IMR-90 (cell line): ENCODE data around the gene KIF18B. TPM values are rescaled to one million over a fixed set of nuclear protein-coding genes. Genes with fewer than 3 reads are reported as not detected.

ENCODE experiments used
- ATAC-seq: fragments of 200-7000 bp; cut with Tn5 transposase; 2 replicates; pipeline ENCODE4 v1.9.1; 2020; ENCODE audit warnings: low read depth, mild to moderate bottlenecking, moderate library complexity
- BruUV-seq: library from RNA; stranded (reverse); fragments of 400-500 nt; replicated peaks from 2 replicates; lab custom pipeline; 2021; lab: Mats Ljungman, UMichigan
- CTCF ChIA-PET: fragments of 300-600 bp; formaldehyde crosslinking; extraction: SDS; loops from one replicate; lab custom pipeline; 2021; ENCODE audit warnings: antibody characterized with exemption; lab: Yijun Ruan, JAX
- POLR2A ChIA-PET: fragments of 300-600 bp; sonication (Branson Sonifier 250); formaldehyde crosslinking; loops from one replicate; lab custom pipeline; 2022; ENCODE audit warnings: antibody characterized with exemption; ENCODE audit not compliant: unreplicated experiment; lab: Charles Lee
- DNase-seq: peaks from one replicate; pipeline ENCODE4 v3.0.0; 2013
- H2AFZ ChIP-seq: replicated peaks from 2 replicates; pipeline ENCODE3; 2013; ENCODE audit warnings: low read length, mild to moderate bottlenecking; ENCODE audit not compliant: poor library complexity
- H2AK5ac ChIP-seq: 2 replicates; pipeline ENCODE4 v1.6.1; 2013; ENCODE audit warnings: low read depth, low read length, inconsistent platforms
- H2AK9ac ChIP-seq: replicated peaks from 2 replicates; pipeline ENCODE3; 2013; ENCODE audit warnings: mild to moderate bottlenecking, low read depth, low read length, moderate library complexity; ENCODE audit not compliant: poor library complexity
- H2BK120ac ChIP-seq: 2 replicates; pipeline ENCODE4 v1.6.1; 2013; ENCODE audit warnings: low read depth, low read length, inconsistent platforms
- H2BK15ac ChIP-seq: 3 replicates; pipeline ENCODE4 v1.6.1; 2013; ENCODE audit warnings: low read depth, low read length, inconsistent platforms
- H2BK20ac ChIP-seq: 2 replicates; pipeline ENCODE4 v1.6.1; 2013; ENCODE audit warnings: low read depth, mild to moderate bottlenecking, inconsistent platforms, low read length, moderate library complexity
- H2BK5ac ChIP-seq: 2 replicates; pipeline ENCODE4 v1.6.1; 2013; ENCODE audit warnings: mild to moderate bottlenecking, low read depth, low read length, inconsistent platforms; ENCODE audit not compliant: poor library complexity, severe bottlenecking
- H3K14ac ChIP-seq: replicated peaks from 2 replicates; pipeline ENCODE4 v1.6.1; 2013; ENCODE audit warnings: low read depth, low read length, inconsistent platforms
- H3K18ac ChIP-seq: 2 replicates; pipeline ENCODE4 v1.6.1; 2013; ENCODE audit warnings: low read depth, low read length, control low read depth
- H3K23ac ChIP-seq: 2 replicates; pipeline ENCODE4 v1.6.1; 2013; ENCODE audit warnings: low read depth, low read length, inconsistent platforms
- H3K27ac ChIP-seq: 2 replicates; pipeline ENCODE4 v1.5.1; 2013; ENCODE audit warnings: mild to moderate bottlenecking, control low read depth, low read length; ENCODE audit not compliant: insufficient read depth
- H3K27me3 ChIP-seq: 2 replicates; pipeline ENCODE4 v1.6.1; 2013; ENCODE audit warnings: low read length; ENCODE audit not compliant: control insufficient read depth, insufficient read depth
- H3K36me3 ChIP-seq: 2 replicates; pipeline ENCODE4 v1.6.1; 2013; ENCODE audit warnings: low read length, mixed read lengths; ENCODE audit not compliant: control insufficient read depth, insufficient read depth
- H3K4ac ChIP-seq: 2 replicates; pipeline ENCODE4 v1.6.1; 2013; ENCODE audit warnings: low read depth, low read length, inconsistent platforms
- H3K4me1 ChIP-seq: 2 replicates; pipeline ENCODE4 v1.6.1; 2013; ENCODE audit warnings: low read length, mixed read lengths; ENCODE audit not compliant: control insufficient read depth, insufficient read depth
- H3K4me2 ChIP-seq: 2 replicates; pipeline ENCODE4 v1.6.1; 2013; ENCODE audit warnings: low read depth, mild to moderate bottlenecking, control low read depth, low read length, moderate library complexity
- H3K4me3 ChIP-seq: 2 replicates; pipeline ENCODE4 v1.5.1; 2013; ENCODE audit warnings: low read depth, mild to moderate bottlenecking, control low read depth, low read length, moderate library complexity; ENCODE audit not compliant: insufficient read depth
- H3K56ac ChIP-seq: 2 replicates; pipeline ENCODE4 v1.6.1; 2013; ENCODE audit warnings: low read length, inconsistent platforms; ENCODE audit not compliant: insufficient read depth; ENCODE audit errors: extremely low read depth
- H3K79me1 ChIP-seq, 2 experiments: 2 replicates each; pipeline ENCODE4 v1.6.1; 2013; ENCODE audit warnings: low read length in 2 of 2, inconsistent platforms in 1 of 2, low read depth in 1 of 2
- H3K9ac ChIP-seq: 2 replicates; pipeline ENCODE4 v1.6.1; 2013; ENCODE audit warnings: low read depth, low read length, control low read depth
- H3K9me1 ChIP-seq: 2 replicates; pipeline ENCODE4 v1.6.1; 2013; ENCODE audit warnings: low read length, inconsistent platforms; ENCODE audit not compliant: insufficient read depth
- H3K9me3 ChIP-seq: 2 replicates; pipeline ENCODE4 v1.6.1; 2013; ENCODE audit warnings: low read length; ENCODE audit not compliant: control insufficient read depth, insufficient read depth
- H4K20me1 ChIP-seq: 2 replicates; pipeline ENCODE4 v1.6.1; 2013; ENCODE audit warnings: low read length, inconsistent platforms; ENCODE audit not compliant: insufficient read depth
- H4K5ac ChIP-seq: 2 replicates; pipeline ENCODE4 v1.6.1; 2013; ENCODE audit warnings: mild to moderate bottlenecking, low read depth, low read length, control low read depth
- H4K8ac ChIP-seq, 2 experiments: 2 replicates each; pipeline ENCODE4 v1.6.1; 2013; ENCODE audit warnings: low read depth in 2 of 2, low read length in 2 of 2, control low read depth in 1 of 2, inconsistent platforms in 1 of 2
- H4K91ac ChIP-seq: 2 replicates; pipeline ENCODE4 v1.6.1; 2013; ENCODE audit warnings: low read depth, low read length, inconsistent platforms; ENCODE audit not compliant: insufficient read depth
- BHLHE40 ChIP-seq: fragments of 150-350 bp; IDR thresholded peaks from 2 replicates; pipeline ENCODE4 v1.6.1; 2016; ENCODE audit warnings: mild to moderate bottlenecking, low read depth, low read length
- CEBPB ChIP-seq: IDR thresholded peaks from 2 replicates; pipeline ENCODE4 v1.6.1; 2012; ENCODE audit warnings: low read depth, low read length, improper control_type of control experiment
- CHD1 ChIP-seq: IDR thresholded peaks from 2 replicates; pipeline ENCODE4 v1.6.1; 2012; ENCODE audit warnings: low read depth, low read length, improper control_type of control experiment
- FOS ChIP-seq: fragments of 150-350 bp; IDR thresholded peaks from 2 replicates; pipeline ENCODE4 v1.6.1; 2016; ENCODE audit warnings: low read depth, low read length
- MAFK ChIP-seq: IDR thresholded peaks from 2 replicates; pipeline ENCODE4 v1.6.1; 2012; ENCODE audit warnings: low read depth, low read length, improper control_type of control experiment
- MAZ ChIP-seq: IDR thresholded peaks from 2 replicates; pipeline ENCODE4 v1.6.1; 2012; ENCODE audit warnings: low read depth, mild to moderate bottlenecking, low read length, improper control_type of control experiment, moderate library complexity, borderline replicate concordance
- MXI1 ChIP-seq: IDR thresholded peaks from 2 replicates; pipeline ENCODE4 v1.6.1; 2012; ENCODE audit warnings: low read depth, mild to moderate bottlenecking, low read length, moderate library complexity, borderline replicate concordance
- NFE2L2 ChIP-seq: fragments of 150-350 bp; IDR thresholded peaks from 2 replicates; pipeline ENCODE4 v1.6.1; 2016; ENCODE audit warnings: low read depth, mild to moderate bottlenecking, low read length
- POLR2A ChIP-seq: IDR thresholded peaks from 2 replicates; pipeline ENCODE4 v1.6.1; 2012; ENCODE audit warnings: mild to moderate bottlenecking, low read depth, low read length
- RAD21 ChIP-seq: IDR thresholded peaks from 2 replicates; pipeline ENCODE4 v1.6.1; 2012; ENCODE audit warnings: low read length, improper control_type of control experiment
- RCOR1 ChIP-seq: IDR thresholded peaks from 2 replicates; pipeline ENCODE4 v1.6.1; 2012; ENCODE audit warnings: mild to moderate bottlenecking, low read length, improper control_type of control experiment; ENCODE audit not compliant: insufficient replicate concordance
- RFX5 ChIP-seq: IDR thresholded peaks from 2 replicates; pipeline ENCODE4 v1.8.0; 2012; ENCODE audit warnings: low read depth, mild to moderate bottlenecking, low read length, moderate library complexity
- SMC3 ChIP-seq: fragments of 150-350 bp; IDR thresholded peaks from 2 replicates; pipeline ENCODE4 v1.6.1; 2016; ENCODE audit warnings: low read depth, mild to moderate bottlenecking, antibody characterized with exemption, low read length, moderate library complexity
- WGBS, 2 experiments: methylation state at CpG; one replicate each; pipeline versions ENCODE4 v1.1.5 to v1.1.7; 2013; ENCODE audit warnings: missing lambda C conversion rate in 2 of 2; ENCODE audit not compliant: insufficient read length in 1 of 2; ENCODE audit errors: extremely low coverage in 2 of 2; 5-methylcytosine and 5-hydroxymethylcytosine counted together
- dilution Hi-C: fragments of 300-500 bp; cut with HindIII; formaldehyde crosslinking; loops from one replicate; pipeline ENCODE4 v1.14.3; 2018; ENCODE audit warnings: low sequenced_read_pairs; ENCODE audit not compliant: unreplicated experiment
- in situ Hi-C: fragments of 300-500 bp; cut with MboI; formaldehyde crosslinking; loops from 3 replicates; pipeline ENCODE4 v1.14.3; 2019; ENCODE audit warnings: low sequenced_read_pairs, inconsistent platforms, mixed read lengths
- intact Hi-C: fragments of 100-400 bp; cut with micrococcal nuclease; formaldehyde crosslinking; loops from 2 replicates; pipeline ENCODE4 v1.10.0; 2022
- polyA plus RNA-seq, 3 experiments: library from polyadenylated mRNA; depleted of rRNA; stranded (reverse); fragments of >200 nt; gene quantifications; 2 replicates each; pipeline ENCODE4 v1.2.3, GENCODE V29; 2012; ENCODE audit warnings: low replicate concordance in 1 of 3
- total RNA-seq: library from RNA; depleted of rRNA; stranded (reverse); fragments of >200 nt; gene quantifications from 2 replicates; pipeline ENCODE4 v1.2.3, GENCODE V29; 2012
- TF ChIP-seq, protein P1 (sequence below): fragments of 150-350 bp; IDR thresholded peaks from 2 replicates; pipeline ENCODE4 v1.6.1; 2016; ENCODE audit warnings: low read depth, mild to moderate bottlenecking, low read length, moderate library complexity, borderline replicate concordance
- TF ChIP-seq, protein P2 (sequence below): conservative IDR thresholded peaks from 2 replicates; pipeline ENCODE4 v1.5.1; 2012; ENCODE audit warnings: mild to moderate bottlenecking, low read depth, low read length, improper control_type of control experiment
- TF ChIP-seq, protein P3 (sequence below): fragments of 150-350 bp; IDR thresholded peaks from 2 replicates; pipeline ENCODE4 v1.6.1; 2017; ENCODE audit warnings: mild to moderate bottlenecking, antibody characterized with exemption, low read length, low read depth

The KIF18B gene
- total and polyA plus RNA-seq, 2 of the 4 experiments (the other 2 are of a cell fraction): 1.3 to 16.0 TPM

DNA sequence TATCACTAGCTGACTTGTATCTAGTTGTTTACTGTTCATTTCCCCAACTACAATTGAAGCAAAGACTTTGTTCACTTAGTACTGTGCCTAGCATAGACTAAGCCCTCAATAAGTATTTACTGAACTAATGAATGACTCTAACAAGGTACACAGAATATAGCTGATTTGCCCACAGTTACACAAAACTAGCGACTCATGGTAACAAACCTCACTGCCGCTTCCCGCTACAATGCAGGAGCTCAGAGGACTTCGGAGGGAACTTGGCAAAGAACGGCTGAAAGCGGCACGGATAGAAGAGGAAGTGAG, 48.9 kb downstream of the KIF18B start:
- Histone ChIP-seq H3K79me1 (peaks cover 14 to 31% of the 10 kb centered on the region in 2 experiments; a peak in 3 of 4 replicates), H2BK120ac (peak overlapping the region; percentile 5; the same call in 1 of the 2 replicates), H3K4me1 (peaks cover 19% of the 10 kb centered on the region), H2BK5ac (peak overlapping the region; percentile 97), H3K27me3 (no peaks in the 10 kb centered on the region), H3K9me1 (peaks cover 14% of the 10 kb centered on the region), H4K20me1 (peaks cover 4% of the 10 kb centered on the region; the same call in 1 of the 2 replicates), H3K4me3 (peak overlapping the region; percentile 65), H3K9ac (peak overlapping the region; percentile 87), H3K27ac (peak overlapping the region; percentile 89), H3K56ac (peak overlapping the region; percentile 100), H3K4ac (peak overlapping the region; percentile 100), H2AFZ (peak overlapping the region; percentile 97), H2BK15ac (peak overlapping the region; percentile 7; the same call in 2 of the 3 replicates), H4K91ac (peak overlapping the region; percentile 100), H4K8ac (peak overlapping the region; percentile 73 to 98), H3K23ac (peak overlapping the region; percentile 89), H2AK9ac (peak overlapping the region; percentile 98), H3K4me2 (peak overlapping the region; percentile 70), H3K36me3 (peaks cover 4% of the 10 kb centered on the region; the same call in 1 of the 2 replicates), H2AK5ac (peak overlapping the region; percentile 73), H2BK20ac (no peak overlapping the region), H3K18ac (no peak overlapping the region), H3K9me3 (no peaks in the 10 kb centered on the region), H3K14ac (peak overlapping the region; percentile 89), H4K5ac (peak overlapping the region; percentile 61)
- intact Hi-C loops (no loop called here), dilution Hi-C loops (no loop called here), in situ Hi-C loops (no loop called here)
- CTCF ChIA-PET: interaction anchor here (1.0 kb wide), 1 partner anchor 121 kb away, joined by 3 read pairs; no protein-coding TSS in a partner anchor
- ATAC-seq (no peak), DNase-seq (no peak)
- TF ChIP-seq, protein P1, sequence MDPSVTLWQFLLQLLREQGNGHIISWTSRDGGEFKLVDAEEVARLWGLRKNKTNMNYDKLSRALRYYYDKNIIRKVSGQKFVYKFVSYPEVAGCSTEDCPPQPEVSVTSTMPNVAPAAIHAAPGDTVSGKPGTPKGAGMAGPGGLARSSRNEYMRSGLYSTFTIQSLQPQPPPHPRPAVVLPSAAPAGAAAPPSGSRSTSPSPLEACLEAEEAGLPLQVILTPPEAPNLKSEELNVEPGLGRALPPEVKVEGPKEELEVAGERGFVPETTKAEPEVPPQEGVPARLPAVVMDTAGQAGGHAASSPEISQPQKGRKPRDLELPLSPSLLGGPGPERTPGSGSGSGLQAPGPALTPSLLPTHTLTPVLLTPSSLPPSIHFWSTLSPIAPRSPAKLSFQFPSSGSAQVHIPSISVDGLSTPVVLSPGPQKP: no peak
- TF ChIP-seq, protein P2, sequence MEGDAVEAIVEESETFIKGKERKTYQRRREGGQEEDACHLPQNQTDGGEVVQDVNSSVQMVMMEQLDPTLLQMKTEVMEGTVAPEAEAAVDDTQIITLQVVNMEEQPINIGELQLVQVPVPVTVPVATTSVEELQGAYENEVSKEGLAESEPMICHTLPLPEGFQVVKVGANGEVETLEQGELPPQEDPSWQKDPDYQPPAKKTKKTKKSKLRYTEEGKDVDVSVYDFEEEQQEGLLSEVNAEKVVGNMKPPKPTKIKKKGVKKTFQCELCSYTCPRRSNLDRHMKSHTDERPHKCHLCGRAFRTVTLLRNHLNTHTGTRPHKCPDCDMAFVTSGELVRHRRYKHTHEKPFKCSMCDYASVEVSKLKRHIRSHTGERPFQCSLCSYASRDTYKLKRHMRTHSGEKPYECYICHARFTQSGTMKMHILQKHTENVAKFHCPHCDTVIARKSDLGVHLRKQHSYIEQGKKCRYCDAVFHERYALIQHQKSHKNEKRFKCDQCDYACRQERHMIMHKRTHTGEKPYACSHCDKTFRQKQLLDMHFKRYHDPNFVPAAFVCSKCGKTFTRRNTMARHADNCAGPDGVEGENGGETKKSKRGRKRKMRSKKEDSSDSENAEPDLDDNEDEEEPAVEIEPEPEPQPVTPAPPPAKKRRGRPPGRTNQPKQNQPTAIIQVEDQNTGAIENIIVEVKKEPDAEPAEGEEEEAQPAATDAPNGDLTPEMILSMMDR: no peak
- TF ChIP-seq, protein P3, sequence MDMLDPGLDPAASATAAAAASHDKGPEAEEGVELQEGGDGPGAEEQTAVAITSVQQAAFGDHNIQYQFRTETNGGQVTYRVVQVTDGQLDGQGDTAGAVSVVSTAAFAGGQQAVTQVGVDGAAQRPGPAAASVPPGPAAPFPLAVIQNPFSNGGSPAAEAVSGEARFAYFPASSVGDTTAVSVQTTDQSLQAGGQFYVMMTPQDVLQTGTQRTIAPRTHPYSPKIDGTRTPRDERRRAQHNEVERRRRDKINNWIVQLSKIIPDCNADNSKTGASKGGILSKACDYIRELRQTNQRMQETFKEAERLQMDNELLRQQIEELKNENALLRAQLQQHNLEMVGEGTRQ: no peak
- TF ChIP-seq MAFK (no peak), RAD21 (no peak), RFX5 (no peak), BHLHE40 (no peak), CHD1 (no peak), RCOR1 (no peak), SMC3 (no peak), MXI1 (no peak), NFE2L2 (no peak), CEBPB (no peak), POLR2A (no peak), FOS (no peak), MAZ (no peak)
- POLR2A ChIA-PET: interaction anchor here (0.6 kb wide), 1 partner anchor 120 kb away, joined by 3 read pairs; no protein-coding TSS in a partner anchor
- no TSS peak for BruUV-seq
- no CpG with 5 or more reads among the region's 7 CpGs for WGBS, 2 experiments
